ENCODE results near the gene KRABD2.
A peak's percentile ranks its signal among the peaks of the same experiment; 100 is the strongest.

Gene KRABD2

GRCh38 chr17:8376271-8377067 lies at the start of gene KRABD2:
TSS of gene KRABD2 (minus strand) at chr17:8376704.
- H2AFZ ChIP-seq (ENCODE audit: control insufficient read depth, low read length): peak within 1 kb of the TSS; percentile 59
- no peak for DNase-seq (ENCODE audit: low read depth, low spot score)
- dilution Hi-C loops (cut with MboI; ENCODE audit: extremely low pct_ligation_motif_present, low sequenced_read_pairs): no loop called here
- no peaks in the 10 kb centered on the region for H3K27me3 ChIP-seq (ENCODE audit: control insufficient read depth, extremely low read depth, insufficient read depth, low read length)
- H3K9ac ChIP-seq (ENCODE audit: control insufficient read depth, extremely low read depth, insufficient read depth, low read length): peak within 1 kb of the TSS; percentile 75
- peaks cover 28% of the 10 kb centered on the region for H3K79me2 ChIP-seq (ENCODE audit: control insufficient read depth, insufficient read depth, low read length)
- peak within 1 kb of the TSS; percentile 47 to 80 (median 72) for H3K4me3 ChIP-seq (ENCODE audit: control insufficient read depth in 2 of 3, extremely low read depth in 1 of 3, insufficient read depth in 2 of 3, low read depth in 1 of 3, low read length in 3 of 3)
- H4K20me1 ChIP-seq (ENCODE audit: control insufficient read depth, extremely low read depth, insufficient read depth, low read length): peaks cover 22% of the 10 kb centered on the region
- peak within 1 kb of the TSS; percentile 96 for H3K4me2 ChIP-seq (ENCODE audit: control insufficient read depth, extremely low read depth, insufficient read depth, low read depth, low read length)
- H3K36me3 ChIP-seq (ENCODE audit: control insufficient read depth in 2 of 2, extremely low read depth in 1 of 2, insufficient read depth in 2 of 2, low read length in 2 of 2): peaks cover 22 to 30% of the 10 kb centered on the region in 2 experiments
- H3K4me1 ChIP-seq (ENCODE audit: control insufficient read depth, extremely low read depth, insufficient read depth, low read length): peaks cover 36% of the 10 kb centered on the region
- peak within 1 kb of the TSS; percentile 67 for H3K27ac ChIP-seq (ENCODE audit: control insufficient read depth, insufficient read depth, low read length)
- no peaks in the 10 kb centered on the region for H3K9me3 ChIP-seq (ENCODE audit: control insufficient read depth, low read depth, low read length)
- FAIRE-seq: peak; percentile 36
- H3K9me1 ChIP-seq (ENCODE audit: control insufficient read depth, extremely low read depth, insufficient read depth, low read length): no peaks in the 10 kb centered on the region
- peak; percentile 51 to 79 (median 73) for TF ChIP-seq CTCF (optimal IDR thresholded peaks at IDR 0.05 in 1 of 3, IDR thresholded peaks at IDR 0.05 in 1 of 3, conservative IDR thresholded peaks at IDR 0.05 in 1 of 3; ENCODE audit: extremely low read depth in 1 of 3, insufficient read depth in 2 of 3, low read length in 3 of 3)
- TF ChIP-seq EZH2 (IDR thresholded peaks at IDR 0.05; ENCODE audit: low read length): no peak

GRCh38 chr17:8421571-8421970 lies 45.1 kb upstream of the KRABD2 start:
- dilution Hi-C loops (cut with MboI; ENCODE audit: extremely low pct_ligation_motif_present, low sequenced_read_pairs): no loop called here
- Histone ChIP-seq H3K4me2 (ENCODE audit: control insufficient read depth, extremely low read depth, insufficient read depth, low read depth, low read length) (no peak overlapping the region), H3K4me3 (ENCODE audit: control insufficient read depth in 2 of 3, extremely low read depth in 1 of 3, insufficient read depth in 2 of 3, low read depth in 1 of 3, low read length in 3 of 3) (no peak overlapping the region), H2AFZ (ENCODE audit: control insufficient read depth, low read length) (no peak overlapping the region), H4K20me1 (ENCODE audit: control insufficient read depth, extremely low read depth, insufficient read depth, low read length) (no peaks in the 10 kb centered on the region), H3K4me1 (ENCODE audit: control insufficient read depth, extremely low read depth, insufficient read depth, low read length) (no peaks in the 10 kb centered on the region), H3K36me3 (ENCODE audit: control insufficient read depth in 2 of 2, extremely low read depth in 1 of 2, insufficient read depth in 2 of 2, low read length in 2 of 2) (no peaks in the 10 kb centered on the region), H3K9me3 (ENCODE audit: control insufficient read depth, low read depth, low read length) (no peaks in the 10 kb centered on the region), H3K27me3 (ENCODE audit: control insufficient read depth, extremely low read depth, insufficient read depth, low read length) (no peaks in the 10 kb centered on the region), H3K79me2 (ENCODE audit: control insufficient read depth, insufficient read depth, low read length) (no peaks in the 10 kb centered on the region), H3K27ac (ENCODE audit: control insufficient read depth, insufficient read depth, low read length) (no peak overlapping the region), H3K9me1 (ENCODE audit: control insufficient read depth, extremely low read depth, insufficient read depth, low read length) (no peaks in the 10 kb centered on the region), H3K9ac (ENCODE audit: control insufficient read depth, extremely low read depth, insufficient read depth, low read length) (no peak overlapping the region)
- DNase-seq (ENCODE audit: low read depth, low spot score) (no peak), FAIRE-seq (peak; percentile 73)
- TF ChIP-seq EZH2 (IDR thresholded peaks at IDR 0.05; ENCODE audit: low read length) (no peak), CTCF (optimal IDR thresholded peaks at IDR 0.05 in 1 of 3, IDR thresholded peaks at IDR 0.05 in 1 of 3, conservative IDR thresholded peaks at IDR 0.05 in 1 of 3; ENCODE audit: extremely low read depth in 1 of 3, insufficient read depth in 2 of 3, low read length in 3 of 3) (no peak)
